Umbilical cord (tissue), 2 donors: Measurements from ENCODE around the gene ENGASE. TPM values are rescaled to one million over a fixed set of nuclear protein-coding genes. Genes with fewer than 3 reads are reported as not detected.

Experiments
- DNase-seq: peaks from one replicate; pipeline ENCODE4 v3.0.0-alpha.2; 2015; ENCODE audit warnings: low spot score
- total RNA-seq: library from RNA; depleted of rRNA; stranded (reverse); fragments of >200 nt; gene quantifications from one replicate; pipeline ENCODE4 v1.2.3, GENCODE V29; 2014; ENCODE audit warnings: low replicate concordance; ENCODE audit not compliant: insufficient read depth

Gene ENGASE
- total RNA-seq, 1 donor from 2014 or later, result 15.9 TPM

GRCh38 chr17:79114458-79115301 lies 40.1 kb downstream of the ENGASE start:
- DNase-seq, result peak; percentile 87

- peak; percentile 58 for DNase-seq
Observed at GRCh38 chr17:79115487-79115886, 40.9 kb downstream of the ENGASE start.

DNA sequence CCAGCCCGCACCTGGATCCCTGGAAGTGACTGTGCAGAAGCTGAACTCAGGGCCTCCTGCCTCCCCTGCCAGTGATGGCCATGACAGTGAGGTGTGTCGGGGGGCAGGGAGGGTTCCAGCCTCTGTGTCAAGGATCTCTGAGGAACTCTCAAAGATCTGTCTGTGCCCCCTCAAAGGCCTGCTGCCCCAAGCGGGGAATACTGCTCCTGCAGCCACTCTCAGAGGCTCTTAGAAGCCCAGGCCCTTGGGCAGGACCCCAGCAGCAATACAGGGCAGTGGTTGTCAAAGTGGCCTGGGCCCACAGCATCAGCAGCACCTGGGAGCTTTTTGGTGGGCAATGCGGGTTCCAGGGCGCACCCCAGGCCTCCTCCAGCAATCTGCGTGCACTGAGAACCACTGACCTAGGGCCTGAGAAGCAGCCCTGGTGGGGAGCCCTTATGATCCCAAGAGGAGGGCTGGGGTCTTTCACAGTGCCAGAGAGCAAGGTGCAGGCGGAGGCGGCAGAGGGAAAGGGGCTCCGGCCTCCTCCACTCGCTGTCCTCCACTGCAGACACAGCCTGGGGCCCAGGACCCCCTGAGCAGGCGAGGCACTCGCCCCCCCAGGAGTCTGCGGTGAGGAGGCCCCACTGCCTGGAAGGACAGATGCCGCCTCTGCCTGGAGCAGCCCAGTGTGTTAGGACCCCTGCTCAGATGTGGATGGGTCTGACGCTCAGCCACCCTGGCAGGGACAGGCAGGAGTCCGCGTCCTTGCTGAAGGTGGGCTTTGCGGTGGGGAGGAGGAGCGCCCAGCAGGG lies 42.1 kb downstream of the ENGASE start:
- DNase-seq, result no peak

DNA sequence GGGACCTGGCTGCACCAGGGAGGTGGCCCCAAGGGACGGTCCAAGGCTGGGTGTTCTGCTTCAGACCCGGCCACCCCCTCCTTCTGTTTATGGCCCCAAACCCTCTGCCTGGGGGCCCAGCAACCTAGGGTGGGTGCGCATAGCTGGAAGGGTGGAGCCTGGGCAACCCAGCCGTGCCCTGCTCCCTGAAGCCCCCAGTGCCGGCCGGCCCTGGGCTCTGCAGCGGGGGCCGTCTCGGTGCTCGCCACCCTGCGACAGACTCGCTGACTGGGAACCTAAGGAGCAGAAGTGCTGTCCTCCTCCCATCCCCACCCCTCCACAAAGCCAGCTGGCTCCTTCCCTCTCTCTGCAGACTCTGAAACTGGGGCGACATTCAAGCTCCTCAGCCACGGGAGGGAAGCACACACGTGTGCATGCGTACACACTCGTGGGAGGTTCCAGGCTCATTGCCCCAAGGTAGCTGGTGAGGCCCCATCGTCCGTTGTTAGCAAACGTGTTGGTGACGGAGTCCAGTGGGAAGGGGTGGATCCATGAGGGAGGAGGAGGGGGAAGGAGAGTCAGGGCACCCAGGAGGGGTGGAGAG lies 43.4 kb downstream of the ENGASE start:
- no peak for DNase-seq

GRCh38 chr17:79118924-79119323 lies 44.3 kb downstream of the ENGASE start:
- DNase-seq, result no peak

DNA sequence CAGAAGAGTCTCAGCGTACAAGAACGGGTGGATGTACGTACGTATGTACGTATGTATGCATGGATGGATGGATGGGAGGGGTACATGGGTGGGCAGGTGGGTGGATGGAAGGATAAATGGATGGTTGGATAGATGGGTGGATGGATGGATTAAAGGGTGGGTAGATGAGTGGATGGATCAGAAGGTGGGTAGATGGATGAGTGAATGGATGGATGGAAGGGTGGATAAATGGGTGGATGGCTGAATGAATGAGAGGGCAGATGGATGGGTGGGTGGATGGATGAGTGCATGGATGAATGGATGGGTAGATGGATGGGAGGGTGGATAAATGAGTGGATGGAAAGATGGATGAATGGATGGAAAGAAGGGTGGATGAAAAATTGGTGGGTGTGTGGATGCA lies 45.6 kb downstream of the ENGASE start:
- DNase-seq, result no peak

- DNase-seq, result no peak
Observed at GRCh38 chr17:79123988-79124387, 49.4 kb downstream of the ENGASE start.

- DNase-seq, result no peak
Observed at GRCh38 chr17:79124513-79125209, 50.0 kb downstream of the ENGASE start.

- no peak for DNase-seq
Observed at GRCh38 chr17:79125503-79125902, 50.9 kb downstream of the ENGASE start.

DNA sequence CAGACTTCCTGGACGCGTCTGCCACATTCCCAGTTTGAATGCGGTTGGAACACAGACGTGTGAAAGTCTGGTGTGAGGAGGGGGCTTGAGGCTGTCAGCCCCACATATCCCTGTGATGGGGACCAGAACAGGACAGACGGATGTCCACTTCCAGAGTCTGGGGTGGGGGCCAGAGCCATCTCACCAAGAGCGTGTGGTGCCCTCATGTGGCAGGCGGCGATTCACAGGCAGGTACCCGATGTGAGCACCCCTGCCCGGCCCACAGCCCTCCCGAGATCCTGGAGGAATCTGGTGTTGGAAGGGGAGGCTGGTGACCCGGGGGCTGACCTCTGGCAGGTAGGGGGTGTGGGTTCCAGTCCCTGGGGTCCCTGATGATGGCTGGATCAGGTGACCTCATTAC lies 51.5 kb downstream of the ENGASE start:
- peak; percentile 6 for DNase-seq

GRCh38 chr17:79127534-79128135 lies 53.0 kb downstream of the ENGASE start:
- DNase-seq, result no peak

DNA sequence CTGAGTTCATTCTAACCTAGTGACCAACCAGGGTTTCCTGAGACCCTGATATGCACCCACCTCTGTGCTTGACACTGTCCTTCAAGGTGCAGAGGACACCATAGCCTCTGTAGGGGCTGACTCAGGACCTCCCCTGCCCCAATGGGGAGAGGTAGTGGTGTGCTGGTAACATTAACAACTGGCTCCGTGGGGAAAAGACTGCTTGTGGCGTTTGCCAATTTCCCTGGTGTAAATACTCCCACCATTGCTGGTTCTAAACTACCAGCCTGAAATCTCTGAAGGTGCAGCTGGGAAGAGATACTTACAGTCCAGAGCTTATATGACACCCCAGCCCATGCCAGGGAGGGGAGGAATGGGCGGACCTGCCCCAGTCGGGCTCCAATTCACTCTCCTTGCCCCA lies 54.9 kb downstream of the ENGASE start:
- no peak for DNase-seq

DNA sequence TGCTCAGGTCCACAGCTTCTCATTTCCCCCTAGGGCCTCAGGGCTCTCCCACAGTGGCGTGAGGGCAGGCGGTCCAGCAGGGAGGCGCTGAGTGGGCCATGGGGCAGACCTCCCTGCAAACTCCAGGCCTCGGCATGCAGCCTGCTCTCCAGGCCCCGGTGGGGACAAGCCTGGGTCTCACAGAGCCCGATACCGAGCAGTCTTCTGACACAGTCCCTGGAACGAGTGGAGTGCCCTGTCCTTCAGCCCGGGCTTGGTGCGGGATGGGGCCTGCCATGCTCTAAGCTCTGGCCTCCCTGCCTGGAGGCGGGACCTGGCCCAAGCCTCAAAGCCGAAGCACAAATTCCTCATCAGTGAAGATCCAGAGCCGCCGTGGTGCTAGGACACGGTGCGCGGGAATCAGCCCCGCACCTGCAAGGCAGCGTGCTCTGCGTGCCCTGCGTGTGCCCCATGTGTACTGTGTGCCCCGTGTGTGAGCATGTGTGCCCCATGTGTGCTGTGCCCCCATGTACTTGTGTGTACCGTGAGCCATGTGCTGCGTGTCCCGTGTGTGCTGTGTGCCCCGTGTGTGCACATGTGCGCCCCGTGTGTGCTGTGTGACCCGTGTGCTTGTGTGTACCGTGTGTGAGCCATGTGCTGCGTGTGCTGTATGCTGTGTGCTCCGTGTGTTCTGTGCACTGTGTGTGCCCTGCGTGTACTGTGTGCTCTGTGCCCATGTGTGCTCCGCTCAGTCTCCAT lies 56.1 kb downstream of the ENGASE start:
- DNase-seq, result no peak

- no peak for DNase-seq
Observed at GRCh38 chr17:79131274-79131635, 56.6 kb downstream of the ENGASE start.

DNA sequence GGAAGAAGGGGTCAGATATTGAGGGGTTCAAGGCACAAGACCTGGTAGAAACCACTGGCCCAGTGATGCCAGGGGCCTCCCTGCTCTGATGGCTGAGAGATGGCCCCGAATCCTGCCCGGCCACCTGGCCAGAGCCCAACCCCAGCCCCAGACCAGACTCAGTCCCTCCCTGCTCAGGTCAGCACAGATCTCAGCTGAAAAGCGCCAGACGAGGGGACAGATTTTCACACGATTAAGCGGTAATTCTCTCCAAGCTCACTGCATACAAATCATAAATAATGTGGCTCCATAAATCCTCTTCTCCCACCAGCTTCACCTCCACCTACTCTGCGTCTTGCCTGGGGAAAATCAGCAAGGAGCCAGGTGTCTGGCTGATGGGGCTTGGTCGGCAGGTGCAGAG lies 57.1 kb downstream of the ENGASE start:
- no peak for DNase-seq

GRCh38 chr17:79132271-79133064 lies 57.8 kb downstream of the ENGASE start:
- no peak for DNase-seq

GRCh38 chr17:79133214-79133613 lies 58.6 kb downstream of the ENGASE start:
- DNase-seq, result no peak

DNA sequence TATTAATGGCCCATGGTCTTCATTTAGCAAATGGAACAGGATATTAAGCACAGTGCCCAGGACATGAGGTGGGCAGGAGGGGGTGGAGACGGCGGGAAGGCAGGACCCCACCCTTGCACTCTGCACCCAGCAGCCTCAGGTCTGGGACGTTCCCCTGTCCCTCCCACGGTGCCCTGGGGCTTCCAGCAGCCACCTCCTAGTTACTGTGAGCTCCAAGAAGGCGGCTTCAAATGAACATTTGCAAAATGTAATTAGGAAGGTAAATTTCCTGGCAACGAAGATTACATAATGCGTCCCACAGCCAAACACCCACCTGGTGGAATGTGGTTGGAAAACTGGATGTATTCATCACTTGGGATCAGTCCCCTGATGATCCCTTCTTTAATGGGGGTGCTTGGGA lies 59.4 kb downstream of the ENGASE start:
- no peak for DNase-seq

GRCh38 chr17:79135011-79135410 lies 60.4 kb downstream of the ENGASE start:
- DNase-seq, result no peak
